Transverse colon (tissue), 4 donors: ENCODE measurements around the gene CASTOR1. TPM values are rescaled to one million over a fixed set of nuclear protein-coding genes. Genes with fewer than 3 reads are reported as not detected.

Experiments used
- DNase-seq: peaks from one replicate; pipeline ENCODE4 v3.0.0-alpha.2; 2019
- H3K27ac ChIP-seq, 4 donors: fragments of 200-600 bp; sonication (generic); 2 replicates each; pipeline ENCODE4 v1.5.1; 2016 to 2018; ENCODE audit warnings: inconsistent platforms in 4 of 4
- H3K27me3 ChIP-seq: fragments of 200-600 bp; sonication (generic); 2 replicates; pipeline ENCODE4 v1.5.1; 2017; ENCODE audit warnings: inconsistent platforms
- H3K36me3 ChIP-seq, 4 donors: fragments of 200-600 bp; sonication (generic); 2 replicates each; pipeline ENCODE4 v1.5.1; 2017 to 2019; ENCODE audit warnings: inconsistent platforms in 4 of 4
- H3K4me1 ChIP-seq, 4 donors: fragments of 200-600 bp; sonication (generic); 2 replicates each; pipeline ENCODE4 v1.5.1; 2017 to 2020; ENCODE audit warnings: inconsistent platforms in 4 of 4
- H3K4me3 ChIP-seq, 4 donors: fragments of 200-600 bp; sonication (generic); 1 replicate in 1 of 4; 2 replicates in 3 of 4; pipeline versions ENCODE4 v1.5.1 to v1.6.1; 2017 to 2019; ENCODE audit warnings: inconsistent platforms in 4 of 4
- H3K9me3 ChIP-seq, 2 donors: fragments of 200-600 bp; sonication (generic); 2 replicates each; pipeline ENCODE4 v1.5.1; 2017 to 2019; ENCODE audit warnings: inconsistent platforms in 2 of 2
- EP300 ChIP-seq: sonication (generic); formaldehyde crosslinking; IDR thresholded peaks from one replicate; pipeline ENCODE4 v1.6.1; 2017; ENCODE audit warnings: antibody characterized with exemption, low read depth
- POLR2A ChIP-seq: fragments of 450-650 bp; IDR thresholded peaks from one replicate; pipeline ENCODE4 v1.6.1; 2016; ENCODE audit warnings: antibody characterized with exemption, mild to moderate bottlenecking, moderate library complexity
- POLR2AphosphoS5 ChIP-seq, 3 donors: sonication (generic); formaldehyde crosslinking; IDR thresholded peaks; one replicate each; pipeline ENCODE4 v1.6.1; 2016; ENCODE audit warnings: antibody characterized with exemption in 3 of 3
- WGBS, 2 donors: methylation state at CpG; one replicate each; pipeline ENCODE4 v1.1.5; 2018; ENCODE audit warnings: low coverage in 1 of 2; 5-methylcytosine and 5-hydroxymethylcytosine counted together
- in situ Hi-C, 4 donors: fragments of 200-750 bp; cut with MboI; loops; one replicate each; pipeline versions ENCODE4 v1.15.0 to v1.15.1; 2017; ENCODE audit warnings: low sequenced_read_pairs in 3 of 4, low pct_ligation_motif_present in 1 of 4, low pct_unique_long_range_greater_than_20kb in 1 of 4
- intact Hi-C: fragments of 100-400 bp; cut with DNase I; formaldehyde crosslinking; loops from one replicate; pipeline ENCODE4 v1.15.1; 2023; ENCODE audit warnings: low total_unique reads
- total RNA-seq, 4 donors: library from RNA; depleted of rRNA; stranded (reverse); fragments of >200 nt; gene quantifications; one replicate each; pipeline ENCODE4 v1.1.0, GENCODE V29; 2016
- TF ChIP-seq, protein P1 (sequence below), 5 experiments: fragments of 200-600 bp in 3 of 5; fragments of 450-650 bp in 2 of 5; sonication (generic) in 3 of 5; IDR thresholded peaks; 1 replicate in 2 of 5; 2 replicates in 3 of 5; pipeline ENCODE4 v1.5.1; 2016 to 2017; ENCODE audit warnings: antibody characterized with exemption in 5 of 5, inconsistent platforms in 3 of 5, mild to moderate bottlenecking in 2 of 5, moderate library complexity in 1 of 5

Gene CASTOR1
- total RNA-seq, 4 donors from 2014 or later, result 5.6 to 6.8 TPM; not detected in 2

DNA sequence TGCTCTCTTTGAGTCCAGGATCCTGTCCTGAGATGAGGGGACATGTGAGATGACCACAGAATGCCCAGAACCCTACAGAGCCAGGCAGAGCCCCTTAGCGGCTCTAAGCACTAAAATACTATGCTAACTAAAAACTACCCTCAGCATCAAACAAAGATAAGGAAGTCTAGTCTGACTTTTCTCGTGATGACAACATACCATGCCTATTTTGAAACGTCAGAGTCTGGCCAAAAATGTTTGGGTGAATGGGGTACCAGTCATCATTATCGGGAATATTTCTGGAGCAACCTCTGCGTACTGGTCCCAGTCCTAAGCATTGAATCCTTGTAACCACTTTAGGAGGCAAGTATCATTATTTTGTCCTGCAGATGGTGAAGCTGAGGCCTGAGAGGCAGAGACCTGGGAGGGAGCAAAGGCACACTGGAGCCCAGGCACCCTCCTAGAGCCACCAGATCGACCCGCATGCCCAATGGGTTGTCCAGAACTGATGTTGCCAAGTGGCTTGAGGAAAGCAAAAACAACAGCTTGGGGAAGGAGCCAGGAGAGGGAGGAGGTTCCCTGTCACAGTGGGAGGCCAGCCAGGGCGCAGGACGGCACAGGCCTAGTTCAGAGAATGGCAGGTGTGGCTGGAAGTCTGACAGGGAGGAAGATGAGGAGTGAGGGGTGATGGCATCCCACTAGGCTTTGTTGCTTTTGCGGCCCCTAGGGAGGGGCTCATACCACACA lies 15.4 kb downstream of the CASTOR1 start:
- Histone ChIP-seq H3K36me3 (no peaks in the 10 kb centered on the region), H3K4me1 (peaks cover 5 to 14% (median 8%) of the 10 kb centered on the region in 4 donors), H3K27ac (no peak overlapping the region), H3K4me3 (no peak overlapping the region), H3K27me3 (no peaks in the 10 kb centered on the region), H3K9me3 (no peaks in the 10 kb centered on the region)
- DNase-seq, result no peak
- in situ Hi-C loops, result no loop called here
- TF ChIP-seq POLR2AphosphoS5 (IDR thresholded peaks at IDR 0.05), result no peak
- TF ChIP-seq POLR2A, result no peak
- TF ChIP-seq, protein P1, sequence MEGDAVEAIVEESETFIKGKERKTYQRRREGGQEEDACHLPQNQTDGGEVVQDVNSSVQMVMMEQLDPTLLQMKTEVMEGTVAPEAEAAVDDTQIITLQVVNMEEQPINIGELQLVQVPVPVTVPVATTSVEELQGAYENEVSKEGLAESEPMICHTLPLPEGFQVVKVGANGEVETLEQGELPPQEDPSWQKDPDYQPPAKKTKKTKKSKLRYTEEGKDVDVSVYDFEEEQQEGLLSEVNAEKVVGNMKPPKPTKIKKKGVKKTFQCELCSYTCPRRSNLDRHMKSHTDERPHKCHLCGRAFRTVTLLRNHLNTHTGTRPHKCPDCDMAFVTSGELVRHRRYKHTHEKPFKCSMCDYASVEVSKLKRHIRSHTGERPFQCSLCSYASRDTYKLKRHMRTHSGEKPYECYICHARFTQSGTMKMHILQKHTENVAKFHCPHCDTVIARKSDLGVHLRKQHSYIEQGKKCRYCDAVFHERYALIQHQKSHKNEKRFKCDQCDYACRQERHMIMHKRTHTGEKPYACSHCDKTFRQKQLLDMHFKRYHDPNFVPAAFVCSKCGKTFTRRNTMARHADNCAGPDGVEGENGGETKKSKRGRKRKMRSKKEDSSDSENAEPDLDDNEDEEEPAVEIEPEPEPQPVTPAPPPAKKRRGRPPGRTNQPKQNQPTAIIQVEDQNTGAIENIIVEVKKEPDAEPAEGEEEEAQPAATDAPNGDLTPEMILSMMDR (IDR thresholded peaks at IDR 0.05), result no peak
- TF ChIP-seq EP300, result no peak
- WGBS, 2 donors, result 62% methylated on average over 10 of the region's 10 CpGs; no CpG with 5 or more reads in 1 of the 2 donors
- intact Hi-C loops, result no loop called here

DNA sequence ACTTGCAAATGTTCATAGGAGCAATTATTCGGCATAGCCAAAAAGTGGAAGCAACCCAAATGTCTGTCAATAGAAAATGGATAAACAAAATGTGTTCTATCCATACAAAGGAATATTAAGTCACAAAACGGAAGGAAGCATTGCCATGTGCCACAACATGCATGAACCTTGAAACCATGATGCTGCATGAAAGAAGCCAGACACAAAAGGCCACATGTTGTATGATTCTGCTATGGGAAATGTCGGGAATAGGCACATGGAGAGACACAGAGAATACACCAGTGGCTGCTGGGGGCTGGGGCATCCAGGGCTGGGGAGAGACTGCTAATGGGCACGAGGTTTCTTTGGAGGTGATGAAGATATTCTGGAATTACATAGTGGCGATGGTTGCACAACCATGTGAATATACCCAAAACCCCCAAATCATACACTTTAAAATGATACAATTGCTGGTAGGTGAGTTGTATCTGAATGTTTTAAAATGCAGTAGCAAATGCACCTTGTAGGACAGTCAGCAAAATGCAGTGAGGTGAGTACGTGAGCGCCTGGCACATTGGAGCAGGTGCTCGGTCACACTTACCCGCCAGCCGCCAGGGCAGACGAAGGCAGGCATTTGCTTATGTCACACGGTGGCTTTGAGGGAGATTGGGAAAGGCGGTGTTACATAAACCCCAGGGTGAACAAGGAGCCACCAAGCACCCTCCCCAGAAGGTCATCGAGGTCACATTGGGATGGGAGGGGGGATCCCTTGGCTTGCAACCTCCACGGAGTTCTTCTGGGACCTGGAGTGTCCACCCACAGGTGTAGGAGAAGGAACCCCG lies 16.3 kb downstream of the CASTOR1 start:
- in situ Hi-C loops (no loop called here), intact Hi-C loops (no loop called here)
- no peak overlapping the region for H3K27ac ChIP-seq
- TF ChIP-seq EP300 (no peak), POLR2AphosphoS5 (IDR thresholded peaks at IDR 0.05) (no peak), POLR2A (no peak)
- TF ChIP-seq, protein P1 (IDR thresholded peaks at IDR 0.05), result no peak
- DNase-seq, result no peak
- H3K36me3 ChIP-seq, result no peaks in the 10 kb centered on the region
- no peaks in the 10 kb centered on the region for H3K27me3 ChIP-seq
- WGBS, 2 donors, result 74 to 82% methylated on average over 4 to 16 of the region's 16 CpGs
- H3K4me1 ChIP-seq, result peaks cover 2 to 7% (median 4%) of the 10 kb centered on the region in 4 donors
- H3K9me3 ChIP-seq, result no peaks in the 10 kb centered on the region
- H3K4me3 ChIP-seq, result no peak overlapping the region

DNA sequence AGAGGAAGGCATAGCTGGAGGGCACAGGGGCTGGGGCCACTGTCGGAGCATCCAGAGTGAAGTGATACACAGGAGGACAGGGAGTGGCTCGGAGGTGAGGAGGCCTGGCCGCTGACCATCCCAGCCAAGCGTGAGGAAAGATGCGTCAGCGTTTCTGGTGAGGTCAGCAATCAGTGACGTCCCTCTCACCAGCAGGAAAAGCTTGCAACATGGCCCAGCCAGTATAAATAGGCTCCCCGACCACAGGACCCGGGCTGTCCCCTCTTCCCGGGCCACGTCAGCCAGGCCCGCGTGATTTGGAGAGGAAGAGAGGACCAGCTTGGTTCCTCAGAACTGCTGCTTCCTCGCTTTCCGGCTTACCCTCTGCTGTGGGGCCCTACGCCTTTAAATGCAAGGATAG lies 18.5 kb downstream of the CASTOR1 start:
- intact Hi-C loops (no loop called here), in situ Hi-C loops (no loop called here)
- H3K4me1 ChIP-seq, result peaks cover 0 to 4% (median 0%) of the 10 kb centered on the region in 4 donors
- no peak overlapping the region for H3K4me3 ChIP-seq
- H3K27me3 ChIP-seq, result no peaks in the 10 kb centered on the region
- H3K27ac ChIP-seq, result peak overlapping the region in 1 of 4 donors; percentile 4
- no peaks in the 10 kb centered on the region for H3K9me3 ChIP-seq
- DNase-seq, result peak; percentile 57
- TF ChIP-seq, protein P1 (IDR thresholded peaks at IDR 0.05), result no peak
- TF ChIP-seq POLR2AphosphoS5 (IDR thresholded peaks at IDR 0.05), result peak in 1 of 3 donors; percentile 12
- no peaks in the 10 kb centered on the region for H3K36me3 ChIP-seq
- WGBS, 2 donors, result 76 to 87% methylated on average over 6 to 15 of the region's 16 CpGs

DNA sequence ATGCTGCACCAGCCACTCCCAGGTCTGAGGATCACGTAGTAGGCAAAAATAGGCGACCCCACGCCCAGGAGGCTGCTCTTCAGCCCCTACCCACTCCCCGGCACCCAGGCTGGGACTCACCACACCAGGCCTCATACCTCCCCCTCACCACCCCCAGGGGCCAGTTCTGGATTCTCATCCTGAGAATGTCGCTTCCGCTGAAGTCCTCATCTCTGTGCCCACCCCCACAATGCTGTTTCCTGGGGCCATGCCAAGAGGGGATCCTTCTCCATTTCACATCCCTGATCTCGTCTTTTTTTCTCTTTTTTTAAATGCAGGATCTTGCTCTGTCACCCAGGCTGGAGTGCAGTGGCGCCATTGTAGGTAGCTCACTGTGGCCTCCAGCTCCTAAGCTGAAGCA lies 21.0 kb downstream of the CASTOR1 start:
- H3K27me3 ChIP-seq, result no peaks in the 10 kb centered on the region
- intact Hi-C loops, result loop anchor here (10.0 kb wide), 1 partner anchor 86 kb away; the partner anchor contains the start of genes CCDC157 and SF3A1
- no peaks in the 10 kb centered on the region for H3K9me3 ChIP-seq
- no peak for DNase-seq
- TF ChIP-seq EP300, result no peak
- TF ChIP-seq, protein P1 (IDR thresholded peaks at IDR 0.05), result no peak
- TF ChIP-seq POLR2AphosphoS5 (IDR thresholded peaks at IDR 0.05), result no peak
- no peak for TF ChIP-seq POLR2A
- H3K27ac ChIP-seq, result no peak overlapping the region
- no peak overlapping the region for H3K4me3 ChIP-seq
- WGBS, 2 donors, result 91% methylated on average over 8 of the region's 8 CpGs; no CpG with 5 or more reads in 1 of the 2 donors
- in situ Hi-C loops, result loop anchor here in 3 of 4 donors (10.0 kb wide), 3 partner anchors 116 to 164 kb away; partner anchors contain the start of genes RNF215 (in 1 of the 3) and SEC14L2 (in 1 of the 3)
- H3K4me1 ChIP-seq, result peaks cover 0 to 5% (median 0%) of the 10 kb centered on the region in 4 donors
- H3K36me3 ChIP-seq, result no peaks in the 10 kb centered on the region
